Activated CD8-positive, alpha-beta memory T cell treated with anti-CD3 and anti-CD28 coated beads, Interleukin-2, amount 50 U/mL, for 4 hours (primary cell): ENCODE data around the gene SCN1B.

Experiments
- DNase-seq: peaks from one replicate; pipeline ENCODE4 v3.0.0-alpha.2; 2020

The SCN1B gene

GRCh38 chr19:35079826-35080225 is 49.6 kb downstream of the SCN1B start:
- DNase-seq = no peak

GRCh38 chr19:35080613-35081170 is 50.4 kb downstream of the SCN1B start:
- DNase-seq = no peak

- no peak for DNase-seq
Observed at GRCh38 chr19:35081201-35081600, 50.9 kb downstream of the SCN1B start.

- DNase-seq = no peak
Observed at GRCh38 chr19:35083691-35084508, 53.6 kb downstream of the SCN1B start.

- DNase-seq = no peak
Observed at GRCh38 chr19:35084509-35084762, 54.2 kb downstream of the SCN1B start.

- no peak for DNase-seq
Observed at GRCh38 chr19:35085947-35086346, 55.7 kb downstream of the SCN1B start.

- no peak for DNase-seq
Observed at GRCh38 chr19:35086455-35086854, 56.2 kb downstream of the SCN1B start.

GRCh38 chr19:35087393-35087792 is 57.1 kb downstream of the SCN1B start:
- DNase-seq = no peak

GRCh38 chr19:35088131-35088913 is 58.1 kb downstream of the SCN1B start:
- no peak for DNase-seq

- no peak for DNase-seq
Observed at GRCh38 chr19:35089554-35089953, 59.3 kb downstream of the SCN1B start.
